Upper lobe of left lung (tissue), 6 donors: ENCODE measurements around the gene ZNF74. TPM values are rescaled to one million over a fixed set of nuclear protein-coding genes. Genes with fewer than 3 reads are reported as not detected.

Experiments
- ATAC-seq, 2 donors: fragments of 200-7000 bp; cut with Tn5 transposase; one replicate each; pipeline ENCODE4 v1.9.1; 2022; ENCODE audit warnings: mild to moderate bottlenecking in 2 of 2, moderate library complexity in 2 of 2; ENCODE audit not compliant: low FRiP score in 2 of 2
- DNase-seq, 2 donors: peaks; one replicate each; pipeline ENCODE4 v3.0.0-alpha.2; 2019 to 2020
- H3K27ac ChIP-seq, 4 donors: fragments of 200-600 bp; sonication (generic); one replicate each; pipeline ENCODE4 v1.5.1; 2016 to 2019
- H3K27me3 ChIP-seq, 4 donors: fragments of 200-600 bp; sonication (generic); one replicate each; pipeline ENCODE4 v1.5.1; 2017 to 2019
- H3K36me3 ChIP-seq, 4 donors: fragments of 200-600 bp; sonication (generic); one replicate each; pipeline ENCODE4 v1.5.1; 2016 to 2019
- H3K4me1 ChIP-seq, 4 donors: fragments of 200-600 bp; sonication (generic); one replicate each; pipeline ENCODE4 v1.5.1; 2018 to 2019
- H3K4me3 ChIP-seq, 4 donors: fragments of 200-600 bp; sonication (generic); one replicate each; pipeline ENCODE4 v1.5.1; 2017 to 2019; ENCODE audit warnings: mild to moderate bottlenecking in 2 of 4, moderate library complexity in 1 of 4
- H3K9me3 ChIP-seq, 4 donors: fragments of 200-600 bp; sonication (generic); one replicate each; pipeline ENCODE4 v1.5.1; 2018 to 2019
- EP300 ChIP-seq, 4 donors: sonication (generic); formaldehyde crosslinking; IDR thresholded peaks; one replicate each; pipeline ENCODE4 v1.5.1; 2017; ENCODE audit warnings: antibody characterized with exemption in 4 of 4, control low read depth in 2 of 4
- POLR2A ChIP-seq, 4 donors: fragments of 450-650 bp; IDR thresholded peaks; one replicate each; pipeline ENCODE4 v1.5.1; 2016 to 2017; ENCODE audit warnings: antibody characterized with exemption in 4 of 4, mild to moderate bottlenecking in 2 of 4
- POLR2AphosphoS5 ChIP-seq, 2 donors: sonication (generic); formaldehyde crosslinking; IDR thresholded peaks; one replicate each; pipeline ENCODE4 v1.5.1; 2017; ENCODE audit warnings: antibody characterized with exemption in 2 of 2
- WGBS, 2 donors: methylation state at CpG; one replicate each; pipeline ENCODE4 v1.1.5; 2017 to 2018; 5-methylcytosine and 5-hydroxymethylcytosine counted together
- total RNA-seq, 6 donors: library from RNA; depleted of rRNA in 4 of 6; stranded (reverse); fragments of >200 nt in 4 of 6; gene quantifications; one replicate each; pipeline versions ENCODE4 v1.1.0 to v1.2.1, GENCODE V29; 2016 to 2021
- TF ChIP-seq, protein P1 (sequence below), 6 experiments: fragments of 450-650 bp in 4 of 6; fragments of 200-600 bp in 2 of 6; sonication (generic) in 2 of 6; IDR thresholded peaks; one replicate each; pipeline ENCODE4 v1.5.1; 2016 to 2019; ENCODE audit warnings: antibody characterized with exemption in 6 of 6
- donor health status: DM: no; HTN: no; CAD: no; lungs with moderate emphysema.
- donor health status: DM: no; HTN: yes; CAD: no; lungs with severe emphysema.

ZNF74 gene
- total RNA-seq, 6 donors from 2014 or later = 8.9 to 26.2 (median 12.7) TPM

DNA sequence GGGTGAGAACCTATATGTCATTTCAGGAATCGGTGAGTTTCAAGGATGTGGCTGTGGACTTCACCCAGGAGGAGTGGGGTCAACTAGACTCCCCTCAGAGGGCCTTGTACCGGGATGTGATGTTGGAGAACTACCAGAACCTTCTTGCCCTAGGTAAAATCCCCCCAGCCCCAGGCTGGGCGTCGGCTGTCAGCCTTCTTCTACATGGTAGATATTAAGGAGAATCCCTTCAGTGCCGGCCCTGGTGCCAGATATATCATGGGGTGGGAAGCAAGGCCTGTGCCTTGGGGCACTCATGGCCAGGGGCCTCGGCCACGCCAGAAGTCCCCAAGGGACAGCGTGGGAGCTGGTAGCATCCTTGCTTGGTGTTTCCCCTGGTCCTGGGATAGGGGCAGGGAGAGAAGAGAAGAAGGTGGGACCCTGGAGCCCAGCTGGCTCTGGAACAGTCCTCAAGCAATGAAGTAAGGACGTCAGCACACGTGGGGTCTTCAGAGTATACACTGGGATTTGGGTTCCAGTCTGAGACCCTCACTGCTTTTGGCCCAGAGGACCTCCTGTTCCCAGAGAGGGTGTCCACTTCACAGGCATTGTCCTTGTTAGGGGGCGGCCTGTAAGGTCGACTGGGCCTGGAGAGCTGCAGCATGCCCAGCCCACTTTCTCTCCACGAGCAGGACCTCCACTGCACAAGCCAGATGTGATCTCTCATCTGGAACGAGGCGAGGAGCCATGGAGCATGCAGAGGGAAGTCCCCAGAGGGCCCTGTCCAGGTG lies 6.8 kb downstream of the ZNF74 start:
- 91 to 92% methylated on average over 8 to 15 of the region's 15 CpGs for WGBS, 2 donors
- TF ChIP-seq POLR2A (IDR thresholded peaks at IDR 0.05) (no peak), POLR2AphosphoS5 (IDR thresholded peaks at IDR 0.05) (no peak), EP300 (IDR thresholded peaks at IDR 0.05) (no peak)
- TF ChIP-seq, protein P1, sequence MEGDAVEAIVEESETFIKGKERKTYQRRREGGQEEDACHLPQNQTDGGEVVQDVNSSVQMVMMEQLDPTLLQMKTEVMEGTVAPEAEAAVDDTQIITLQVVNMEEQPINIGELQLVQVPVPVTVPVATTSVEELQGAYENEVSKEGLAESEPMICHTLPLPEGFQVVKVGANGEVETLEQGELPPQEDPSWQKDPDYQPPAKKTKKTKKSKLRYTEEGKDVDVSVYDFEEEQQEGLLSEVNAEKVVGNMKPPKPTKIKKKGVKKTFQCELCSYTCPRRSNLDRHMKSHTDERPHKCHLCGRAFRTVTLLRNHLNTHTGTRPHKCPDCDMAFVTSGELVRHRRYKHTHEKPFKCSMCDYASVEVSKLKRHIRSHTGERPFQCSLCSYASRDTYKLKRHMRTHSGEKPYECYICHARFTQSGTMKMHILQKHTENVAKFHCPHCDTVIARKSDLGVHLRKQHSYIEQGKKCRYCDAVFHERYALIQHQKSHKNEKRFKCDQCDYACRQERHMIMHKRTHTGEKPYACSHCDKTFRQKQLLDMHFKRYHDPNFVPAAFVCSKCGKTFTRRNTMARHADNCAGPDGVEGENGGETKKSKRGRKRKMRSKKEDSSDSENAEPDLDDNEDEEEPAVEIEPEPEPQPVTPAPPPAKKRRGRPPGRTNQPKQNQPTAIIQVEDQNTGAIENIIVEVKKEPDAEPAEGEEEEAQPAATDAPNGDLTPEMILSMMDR (IDR thresholded peaks at IDR 0.05) = no peak
- DNase-seq = no peak

DNA sequence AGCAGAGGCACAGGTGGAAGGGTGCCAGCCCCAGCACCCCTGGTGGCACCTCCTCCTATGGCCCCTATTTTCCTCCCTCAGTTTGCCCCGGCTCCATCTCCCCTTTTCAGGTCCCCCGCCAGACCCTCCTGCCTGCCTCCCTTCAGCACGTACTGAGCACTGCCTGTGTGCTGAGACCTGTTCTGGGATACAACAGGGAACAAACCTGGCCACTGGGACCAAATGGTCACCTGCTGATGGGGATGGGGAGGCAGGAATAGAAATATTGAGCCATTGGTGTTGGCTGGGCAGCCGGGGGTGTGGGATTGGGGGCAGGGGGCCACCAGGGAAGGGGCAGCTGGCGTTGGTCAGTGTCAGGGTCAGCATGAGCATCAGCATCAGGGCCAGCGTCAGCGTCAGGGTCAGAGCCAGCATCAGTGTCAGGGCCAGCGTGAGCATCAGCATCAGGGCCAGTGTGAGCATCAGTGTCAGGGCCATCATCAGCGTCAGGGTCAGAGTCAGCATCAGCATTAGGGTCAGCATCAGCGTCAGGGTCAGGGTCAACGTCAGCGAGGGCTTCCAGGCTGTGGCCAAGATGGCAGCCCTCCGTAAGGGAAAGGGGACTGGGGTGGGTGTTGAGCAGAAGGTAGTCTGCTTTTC lies 7.5 kb downstream of the ZNF74 start:
- H3K9me3 ChIP-seq = no peaks in the 10 kb centered on the region
- H3K27ac ChIP-seq = no peak overlapping the region
- no peak overlapping the region for H3K4me3 ChIP-seq
- WGBS, 2 donors = 92 to 97% methylated on average over 11 to 13 of the region's 13 CpGs
- no peak for ATAC-seq
- DNase-seq = no peak
- H3K27me3 ChIP-seq = no peaks in the 10 kb centered on the region
- peaks cover 0 to 12% (median 2%) of the 10 kb centered on the region in 4 donors for H3K4me1 ChIP-seq
- TF ChIP-seq POLR2A (IDR thresholded peaks at IDR 0.05) (no peak), POLR2AphosphoS5 (IDR thresholded peaks at IDR 0.05) (no peak), EP300 (IDR thresholded peaks at IDR 0.05) (no peak)
- TF ChIP-seq, protein P1 (IDR thresholded peaks at IDR 0.05) = no peak
- peaks cover 3 to 36% (median 15%) of the 10 kb centered on the region in 4 donors for H3K36me3 ChIP-seq

More for the DNA sequence above, 6.8 kb downstream of the ZNF74 start:
- no peak overlapping the region for H3K4me3 ChIP-seq
- no peaks in the 10 kb centered on the region for H3K9me3 ChIP-seq
- H3K36me3 ChIP-seq = peaks cover 0 to 29% (median 8%) of the 10 kb centered on the region in 4 donors
- no peak overlapping the region for H3K27ac ChIP-seq
- peaks cover 2 to 13% (median 7%) of the 10 kb centered on the region in 4 donors for H3K4me1 ChIP-seq
- ATAC-seq = no peak
- no peaks in the 10 kb centered on the region for H3K27me3 ChIP-seq

DNA sequence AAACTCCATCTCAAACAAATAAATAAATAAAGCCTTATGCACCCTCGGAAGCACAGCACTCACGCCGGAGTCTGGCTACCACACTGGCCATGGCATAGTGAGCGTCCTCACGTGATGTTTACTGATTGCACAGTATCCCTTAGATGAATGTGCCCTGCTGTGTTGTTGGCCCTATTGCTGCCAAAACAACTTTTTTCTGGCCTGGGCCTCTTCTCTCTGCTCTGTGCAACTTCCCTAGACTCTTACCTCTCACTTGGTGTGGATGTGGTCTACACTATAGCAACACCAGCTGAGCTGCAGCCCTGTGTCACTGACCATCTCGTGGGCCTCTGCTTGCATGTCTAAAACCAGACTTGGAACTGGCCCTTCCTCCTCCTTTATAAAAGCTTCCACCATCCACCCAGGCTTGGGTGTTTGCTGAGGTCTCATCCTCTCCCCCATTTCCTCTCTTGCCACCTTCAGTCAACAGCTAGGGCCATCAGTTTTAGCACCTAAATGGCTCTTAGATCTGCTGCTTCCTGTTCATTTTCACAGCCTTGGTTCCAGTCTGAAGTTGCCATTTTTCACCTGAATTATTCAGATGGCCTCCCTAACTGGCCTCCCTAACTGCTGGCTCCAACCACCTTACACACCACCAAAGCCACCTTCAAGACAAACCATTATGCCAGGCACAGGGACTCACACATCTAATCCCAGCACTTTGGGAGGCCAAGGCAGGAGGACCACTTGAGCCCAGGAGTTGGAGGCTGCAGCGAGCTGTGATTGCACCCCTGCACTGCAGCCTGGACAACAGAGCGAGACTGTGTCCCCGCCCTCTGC lies 9.2 kb downstream of the ZNF74 start:
- Histone ChIP-seq H3K27ac (no peak overlapping the region), H3K9me3 (no peaks in the 10 kb centered on the region), H3K4me1 (peaks cover 0 to 12% (median 0%) of the 10 kb centered on the region in 4 donors), H3K4me3 (no peak overlapping the region), H3K36me3 (peaks cover 5 to 45% (median 25%) of the 10 kb centered on the region in 4 donors), H3K27me3 (no peaks in the 10 kb centered on the region)
- TF ChIP-seq, protein P1 (IDR thresholded peaks at IDR 0.05) = no peak
- TF ChIP-seq POLR2AphosphoS5 (IDR thresholded peaks at IDR 0.05) (no peak), POLR2A (IDR thresholded peaks at IDR 0.05) (no peak)
- ATAC-seq = no peak
- WGBS, 2 donors = 85 to 90% methylated on average over 9 of the region's 9 CpGs
- no peak for DNase-seq

DNA sequence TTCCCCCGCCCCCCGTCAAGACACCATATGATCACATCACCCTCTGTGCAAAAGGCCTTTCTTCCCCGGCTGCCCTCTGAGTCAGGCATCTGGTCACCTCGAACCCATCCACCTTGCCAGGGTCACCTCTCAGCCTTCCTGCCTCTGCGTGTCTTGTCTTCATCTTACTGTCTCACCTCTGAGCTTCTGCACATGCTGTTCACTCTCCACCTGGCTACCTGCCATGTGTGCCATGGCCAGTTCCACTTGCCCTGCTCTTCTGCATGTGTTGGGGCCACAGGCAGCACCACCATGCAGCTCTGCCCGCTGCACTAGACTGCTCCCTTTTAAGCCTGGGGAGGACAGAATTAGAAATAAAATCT lies 9.8 kb downstream of the ZNF74 start:
- Histone ChIP-seq H3K4me3 (no peak overlapping the region), H3K4me1 (peaks cover 0 to 12% (median 0%) of the 10 kb centered on the region in 4 donors), H3K27ac (no peak overlapping the region), H3K27me3 (no peaks in the 10 kb centered on the region), H3K36me3 (peaks cover 5 to 45% (median 25%) of the 10 kb centered on the region in 4 donors), H3K9me3 (no peaks in the 10 kb centered on the region)
- ATAC-seq (no peak), DNase-seq (no peak)
- WGBS, 2 donors = 92 to 97% methylated on average over 6 of the region's 6 CpGs
- TF ChIP-seq POLR2A (IDR thresholded peaks at IDR 0.05) (no peak), EP300 (IDR thresholded peaks at IDR 0.05) (no peak), POLR2AphosphoS5 (IDR thresholded peaks at IDR 0.05) (no peak)
- TF ChIP-seq, protein P1 (IDR thresholded peaks at IDR 0.05) = no peak
